H1 (cell line): ENCODE results near the gene ANKH.

Experiments used
- CEBPB ChIP-seq: IDR thresholded peaks from 2 replicates; pipeline ENCODE4 v1.6.1; 2012; ENCODE audit warnings: low read depth, low read length
- CHD2 ChIP-seq: IDR thresholded peaks from 2 replicates; pipeline ENCODE4 v1.6.1; 2012; ENCODE audit warnings: low read length, improper control_type of control experiment
- CTCF ChIP-seq, 3 experiments: IDR thresholded peaks; 1 replicate in 2 of 3; 2 replicates in 1 of 3; pipeline versions ENCODE4 v1.5.1 to v1.6.1; 2011; ENCODE audit warnings: low read length in 3 of 3, mild to moderate bottlenecking in 3 of 3, inconsistent platforms in 2 of 3, low read depth in 1 of 3, moderate library complexity in 1 of 3; ENCODE audit not compliant: insufficient read depth in 1 of 3; ENCODE audit errors: control extremely low read depth in 1 of 3
- EP300 ChIP-seq, 2 experiments: IDR thresholded peaks; 1 replicate in 1 of 2; 2 replicates in 1 of 2; pipeline ENCODE4 v1.6.1; 2011 to 2012; ENCODE audit warnings: low read depth in 2 of 2, low read length in 2 of 2, mild to moderate bottlenecking in 2 of 2, borderline replicate concordance in 1 of 2, inconsistent platforms in 1 of 2, moderate library complexity in 1 of 2
- FOSL1 ChIP-seq: IDR thresholded peaks from 2 replicates; pipeline ENCODE4 v1.6.1; 2011; ENCODE audit warnings: mild to moderate bottlenecking, low read depth, low read length, moderate library complexity; ENCODE audit not compliant: insufficient read depth
- JUN ChIP-seq: IDR thresholded peaks from 2 replicates; pipeline ENCODE4 v1.6.1; 2011; ENCODE audit warnings: low read depth, mild to moderate bottlenecking, improper control_type of control experiment, low read length
- MAFK ChIP-seq: IDR thresholded peaks from 2 replicates; pipeline ENCODE4 v1.6.1; 2012; ENCODE audit warnings: low read depth, mild to moderate bottlenecking, improper control_type of control experiment, low read length
- POLR2A ChIP-seq, 2 experiments: IDR thresholded peaks; 1 replicate in 1 of 2; 2 replicates in 1 of 2; pipeline ENCODE4 v1.6.1; 2011; ENCODE audit warnings: low read depth in 2 of 2, low read length in 2 of 2, mild to moderate bottlenecking in 2 of 2; ENCODE audit errors: control extremely low read depth in 1 of 2
- POLR2AphosphoS5 ChIP-seq: IDR thresholded peaks from 2 replicates; pipeline ENCODE4 v1.6.1; 2011; ENCODE audit warnings: low read depth, low read length
- RXRA ChIP-seq: IDR thresholded peaks from 2 replicates; pipeline ENCODE4 v1.6.1; 2011; ENCODE audit warnings: low read depth, mild to moderate bottlenecking, low read length, moderate library complexity; ENCODE audit not compliant: insufficient read depth
- SAP30 ChIP-seq: fragments of 300-600 bp; sonication (generic); IDR thresholded peaks from 2 replicates; pipeline ENCODE4 v1.7.1; 2012; ENCODE audit warnings: low read length, moderate library complexity, mild to moderate bottlenecking, inconsistent platforms; ENCODE audit not compliant: insufficient read depth, insufficient replicate concordance
- SIN3A ChIP-seq, 2 experiments: IDR thresholded peaks in 1 of 2; conservative IDR thresholded peaks in 1 of 2; 2 replicates each; pipeline ENCODE4 v1.6.1; 2011 to 2012; ENCODE audit warnings: low read length in 2 of 2, improper control_type of control experiment in 1 of 2, low read depth in 1 of 2, mild to moderate bottlenecking in 1 of 2
- SUZ12 ChIP-seq: fragments of 200-600 bp; sonication (generic); IDR thresholded peaks from 2 replicates; pipeline ENCODE4 v1.6.1; 2012; ENCODE audit warnings: mild to moderate bottlenecking, inconsistent platforms, low read length, moderate library complexity, mixed read lengths
- TCF12 ChIP-seq: IDR thresholded peaks from 2 replicates; pipeline ENCODE4 v1.6.1; 2011; ENCODE audit warnings: low read depth, mild to moderate bottlenecking, low read length

DNA sequence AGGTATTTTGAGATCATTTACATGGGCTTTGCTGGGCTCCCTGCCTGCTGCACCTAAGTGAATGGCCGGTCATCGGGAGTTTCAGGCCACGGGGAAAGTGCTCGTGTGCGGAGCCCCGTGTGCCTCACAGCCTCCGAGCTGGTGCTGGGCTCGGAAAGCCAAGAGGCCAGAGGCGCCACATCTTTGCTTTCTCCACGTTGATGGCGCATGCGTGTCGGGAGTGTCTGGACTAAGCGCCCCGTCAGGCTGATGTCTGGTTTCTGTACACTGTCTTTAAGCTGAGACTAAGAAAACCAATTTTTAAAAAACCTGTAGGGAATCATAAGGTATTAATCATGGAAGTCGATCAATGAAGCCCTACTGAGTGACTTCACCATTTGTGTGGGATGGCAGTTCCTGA lies 137.9 kb downstream of the ANKH start:
- no peak for TF ChIP-seq TCF12
- TF ChIP-seq CEBPB, result no peak
- TF ChIP-seq CTCF (IDR thresholded peaks at IDR 0.05; ENCODE audit: control extremely low read depth in 1 of 3, insufficient read depth in 1 of 3, low read depth in 1 of 3, low read length in 3 of 3), result no peak
- no peak for TF ChIP-seq MAFK
- TF ChIP-seq RXRA, result no peak
- TF ChIP-seq POLR2A (IDR thresholded peaks at IDR 0.05; ENCODE audit: control extremely low read depth in 1 of 2, low read depth in 2 of 2, low read length in 2 of 2), result no peak
- TF ChIP-seq FOSL1, result no peak
- no peak for TF ChIP-seq POLR2AphosphoS5
- TF ChIP-seq EP300 (IDR thresholded peaks at IDR 0.05; ENCODE audit: borderline replicate concordance in 1 of 2, low read depth in 2 of 2, low read length in 2 of 2), result no peak
- no peak for TF ChIP-seq SAP30
- TF ChIP-seq JUN, result no peak
- no peak for TF ChIP-seq SUZ12
- no peak for TF ChIP-seq CHD2
- TF ChIP-seq SIN3A (conservative IDR thresholded peaks at IDR 0.05 in 1 of 2, IDR thresholded peaks at IDR 0.05 in 1 of 2; ENCODE audit: low read depth in 1 of 2, low read length in 2 of 2), result no peak
